Muscle of leg (tissue), 11 donors: ENCODE results near the gene HMGN2. TPM values are rescaled to one million over a fixed set of nuclear protein-coding genes. Genes with fewer than 3 reads are reported as not detected.

Experiments used
- DNase-seq: peaks from one replicate; pipeline ENCODE4 v3.0.0; 2013
- H3K27ac ChIP-seq: one replicate; pipeline ENCODE4 v1.5.1; 2013; ENCODE audit warnings: mild to moderate bottlenecking, low read length, control low read depth
- H3K27me3 ChIP-seq: one replicate; pipeline ENCODE4 v1.6.1; 2013; ENCODE audit warnings: low read length; ENCODE audit not compliant: control insufficient read depth, insufficient read depth
- H3K36me3 ChIP-seq: one replicate; pipeline ENCODE4 v1.6.1; 2013; ENCODE audit warnings: low read length; ENCODE audit not compliant: control insufficient read depth, insufficient read depth
- H3K4me1 ChIP-seq: one replicate; pipeline ENCODE4 v1.6.1; 2013; ENCODE audit warnings: low read length; ENCODE audit not compliant: control insufficient read depth, insufficient read depth
- H3K4me3 ChIP-seq: one replicate; pipeline ENCODE4 v1.5.1; 2013; ENCODE audit warnings: low read length, control low read depth
- H3K9me3 ChIP-seq: replicated peaks from 2 replicates; pipeline ENCODE4 v1.6.1; 2013; ENCODE audit warnings: low read depth, low read length; ENCODE audit not compliant: control insufficient read depth
- WGBS: methylation state at CpG from one replicate; pipeline ENCODE4 v1.1.5; 2013; ENCODE audit warnings: missing lambda C conversion rate; ENCODE audit not compliant: insufficient coverage; 5-methylcytosine and 5-hydroxymethylcytosine counted together
- polyA plus RNA-seq, 8 donors: library from polyadenylated mRNA; unstranded; fragments of 120-200 nt; gene quantifications; one replicate each; pipeline versions ENCODE4 v1.2.1 to v1.2.3, GENCODE V29; 2013; ENCODE audit warnings: inconsistent platforms in 1 of 8, low replicate concordance in 1 of 8; ENCODE audit not compliant: insufficient read length in 8 of 8, insufficient read depth in 1 of 8
- total RNA-seq: library from RNA; stranded (reverse); fragments of 120-200 nt; gene quantifications from one replicate; pipeline ENCODE4 v1.2.4, GENCODE V29; 2013

Gene HMGN2
- total and polyA plus RNA-seq, 9 donors: 478 to 912 (median 750) TPM

- Histone ChIP-seq H3K36me3 (no peaks in the 10 kb centered on the region), H3K27me3 (peaks cover 7% of the 10 kb centered on the region), H3K4me3 (no peak overlapping the region), H3K9me3 (no peaks in the 10 kb centered on the region), H3K27ac (no peak overlapping the region), H3K4me1 (no peaks in the 10 kb centered on the region)
- no peak for DNase-seq
Observed at GRCh38 chr1:26522073-26522472, 49.8 kb downstream of the HMGN2 start.

DNA sequence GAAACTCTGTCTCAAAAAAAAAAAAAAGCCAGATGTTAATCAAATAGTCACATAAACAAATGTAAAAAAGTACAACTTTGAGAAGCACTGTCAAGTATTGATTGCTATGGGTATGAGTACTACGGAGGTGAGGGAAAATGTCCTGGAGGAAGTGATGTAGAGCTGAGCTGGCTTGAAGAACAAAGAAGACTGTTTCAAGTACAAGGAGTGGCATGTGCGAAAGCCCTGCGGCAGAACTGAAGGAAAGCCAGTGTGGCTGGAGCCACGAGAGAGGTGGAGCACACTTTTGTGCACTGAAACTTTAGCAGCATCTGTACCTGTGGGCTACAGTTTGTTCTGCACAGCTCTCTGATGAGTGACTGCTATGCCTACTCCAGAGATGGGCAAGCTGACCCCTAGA is 51.9 kb downstream of the HMGN2 start:
- H3K27me3 ChIP-seq: peaks cover 7% of the 10 kb centered on the region
- no peaks in the 10 kb centered on the region for H3K36me3 ChIP-seq
- H3K4me1 ChIP-seq: peaks cover 1% of the 10 kb centered on the region
- WGBS: 80% methylated on average over 4 of the region's 4 CpGs
- DNase-seq: no peak
- H3K27ac ChIP-seq: no peak overlapping the region
- H3K9me3 ChIP-seq: no peaks in the 10 kb centered on the region
- no peak overlapping the region for H3K4me3 ChIP-seq

Other genes with a start within 250 kb of the HMGN2 start
- 18.0 TPM for gene CEP85, start 238.2 kb upstream of the HMGN2 start, total RNA-seq
- gene CEP85, start 238.2 kb upstream of the HMGN2 start, polyA plus RNA-seq: 10 to 100 TPM; 20.5 to 26.3 (median 22.0) TPM
- 12.2 TPM for gene SH3BGRL3, start 192.4 kb upstream of the HMGN2 start, total RNA-seq
- 10 to 100 TPM; 53.0 to 85.2 (median 61.9) TPM for gene SH3BGRL3, start 192.4 kb upstream of the HMGN2 start, polyA plus RNA-seq
- gene UBXN11, start 165.8 kb upstream of the HMGN2 start, total RNA-seq: 4.2 TPM
- 10 to 100 TPM in 5 of 8 donors, 1 to 10 TPM in 3; 7.7 to 13.9 (median 10.5) TPM for gene UBXN11, start 165.8 kb upstream of the HMGN2 start, polyA plus RNA-seq
- 1.7 TPM for gene CD52, start 154.5 kb upstream of the HMGN2 start, total RNA-seq
- gene CD52, start 154.5 kb upstream of the HMGN2 start, polyA plus RNA-seq: 1 to 10 TPM; 1.1 to 3.8 (median 2.1) TPM
- gene CRYBG2, start 118.3 kb upstream of the HMGN2 start, total RNA-seq: 0.22 TPM
- gene CRYBG2, start 118.3 kb upstream of the HMGN2 start, polyA plus RNA-seq: 1 to 10 TPM in 1 of 8 donors, under 1 TPM in 3, not detected in 4; 0.07 to 1.6 (median 0.16) TPM
- not detected for gene ZNF683, start 99.7 kb upstream of the HMGN2 start, total RNA-seq
- gene ZNF683, start 99.7 kb upstream of the HMGN2 start, polyA plus RNA-seq: not detected
- not detected for gene LIN28A, start 61.6 kb upstream of the HMGN2 start, total RNA-seq
- under 1 TPM in 3 of 8 donors, not detected in 5; 0.03 to 0.04 (median 0.04) TPM for gene LIN28A, start 61.6 kb upstream of the HMGN2 start, polyA plus RNA-seq
- gene DHDDS, start 40.1 kb upstream of the HMGN2 start, total RNA-seq: 21.8 TPM
- gene DHDDS, start 40.1 kb upstream of the HMGN2 start, polyA plus RNA-seq: 10 to 100 TPM; 16.2 to 28.5 (median 21.3) TPM
- 5.3 TPM for gene RPS6KA1, start 57.3 kb downstream of the HMGN2 start, total RNA-seq
- 10 to 100 TPM in 1 of 8 donors, 1 to 10 TPM in 7; 4.5 to 11.1 (median 6.6) TPM for gene RPS6KA1, start 57.3 kb downstream of the HMGN2 start, polyA plus RNA-seq
- 22.1 TPM for gene ARID1A, start 223.6 kb downstream of the HMGN2 start, total RNA-seq
- gene ARID1A, start 223.6 kb downstream of the HMGN2 start, polyA plus RNA-seq: 10 to 100 TPM; 33.2 to 63.5 (median 47.3) TPM